ENCODE data around the gene RBM24. TPM values are rescaled to one million over a fixed set of nuclear protein-coding genes. Genes with fewer than 3 reads are reported as not detected.

RBM24 gene
- total and polyA plus RNA-seq, 4 donors = 0.21 to 0.42 (median 0.28) TPM

- TF ChIP-seq ZBTB33 (IDR thresholded peaks at IDR 0.05) (no peak), HNF4G (IDR thresholded peaks at IDR 0.05) (no peak), FOXA2 (IDR thresholded peaks at IDR 0.05) (no peak), EGR1 (IDR thresholded peaks at IDR 0.05; ENCODE audit: low read depth in 2 of 2) (no peak), JUND (IDR thresholded peaks at IDR 0.05) (no peak), TAF1 (conservative IDR thresholded peaks at IDR 0.05) (no peak), MAX (IDR thresholded peaks at IDR 0.05) (no peak)
Measured at GRCh38 chr6:17291778-17292177, 10.6 kb downstream of the RBM24 start (continued).

- WGBS = 94% methylated on average over 5 of the region's 5 CpGs
- no peak for DNase-seq (ENCODE audit: low spot score)
- Histone ChIP-seq H3K4me3 (ENCODE audit: low read depth in 1 of 3, low read length in 3 of 3) (no peak overlapping the region), H3K27ac (ENCODE audit: low read depth in 1 of 2, low read length in 2 of 2) (no peak overlapping the region), H3K27me3 (ENCODE audit: control insufficient read depth in 4 of 4, insufficient read depth in 4 of 4, low read length in 3 of 4) (no peaks in the 10 kb centered on the region), H3K4me1 (ENCODE audit: control insufficient read depth in 4 of 4, insufficient read depth in 4 of 4, low read length in 3 of 4) (peaks cover 0 to 2% (median 0%) of the 10 kb centered on the region in 4 donors), H3K9me3 (ENCODE audit: control insufficient read depth in 4 of 4, low read length in 3 of 4) (no peaks in the 10 kb centered on the region), H3K36me3 (ENCODE audit: control insufficient read depth in 4 of 4, insufficient read depth in 3 of 4, low read depth in 1 of 4, low read length in 3 of 4) (no peaks in the 10 kb centered on the region), H3K9ac (ENCODE audit: low read depth in 1 of 2, low read length in 2 of 2) (no peak overlapping the region)
- TF ChIP-seq JUND (IDR thresholded peaks at IDR 0.05) (no peak), RAD21 (IDR thresholded peaks at IDR 0.05) (no peak), ZBTB33 (IDR thresholded peaks at IDR 0.05) (no peak)
Measured at GRCh38 chr6:17292600-17293133, 11.5 kb downstream of the RBM24 start.

GRCh38 chr6:17293395-17293794, 12.2 kb downstream of the RBM24 start:
- H3K27me3 ChIP-seq (ENCODE audit: control insufficient read depth in 4 of 4, insufficient read depth in 4 of 4, low read length in 3 of 4) = no peaks in the 10 kb centered on the region
- no peak overlapping the region for H3K9ac ChIP-seq (ENCODE audit: low read depth in 1 of 2, low read length in 2 of 2)
- peaks cover 0 to 2% (median 0%) of the 10 kb centered on the region in 4 donors for H3K4me1 ChIP-seq (ENCODE audit: control insufficient read depth in 4 of 4, insufficient read depth in 4 of 4, low read length in 3 of 4)
- no peak overlapping the region for H3K4me3 ChIP-seq (ENCODE audit: low read depth in 1 of 3, low read length in 3 of 3)
- H3K9me3 ChIP-seq (ENCODE audit: control insufficient read depth in 4 of 4, low read length in 3 of 4) = no peaks in the 10 kb centered on the region
- 97% methylated on average over 1 of the region's 1 CpG for WGBS
- H3K27ac ChIP-seq (ENCODE audit: low read depth in 1 of 2, low read length in 2 of 2) = no peak overlapping the region
- no peaks in the 10 kb centered on the region for H3K36me3 ChIP-seq (ENCODE audit: control insufficient read depth in 4 of 4, insufficient read depth in 3 of 4, low read depth in 1 of 4, low read length in 3 of 4)
- TF ChIP-seq NR2F2 (IDR thresholded peaks at IDR 0.05) (no peak), JUND (IDR thresholded peaks at IDR 0.05) (no peak), SP1 (IDR thresholded peaks at IDR 0.05) (no peak), YY1 (IDR thresholded peaks at IDR 0.05) (no peak), RXRA (IDR thresholded peaks at IDR 0.05) (no peak), FOXA2 (IDR thresholded peaks at IDR 0.05) (no peak), ZBTB33 (IDR thresholded peaks at IDR 0.05) (no peak), TAF1 (conservative IDR thresholded peaks at IDR 0.05) (no peak), EGR1 (IDR thresholded peaks at IDR 0.05; ENCODE audit: low read depth in 2 of 2) (no peak)
- DNase-seq (ENCODE audit: low spot score) = no peak
